Fibroblast of lung (primary cell): Measurements from ENCODE around the gene GNAZ. TPM values are rescaled to one million over a fixed set of nuclear protein-coding genes. Genes with fewer than 3 reads are reported as not detected.

ENCODE experiments used
- DNase-seq, 2 donors: peaks; one replicate each; pipeline versions ENCODE4 v3.0.0 to v3.0.0-alpha.2; 2010; ENCODE audit warnings: low read depth in 2 of 2
- H2AFZ ChIP-seq: 2 replicates; pipeline ENCODE4 v1.5.1; 2012; ENCODE audit warnings: low read length, control low read depth, inconsistent platforms
- H3K27ac ChIP-seq: 2 replicates; pipeline ENCODE4 v1.5.1; 2011; ENCODE audit warnings: low read length, control low read depth; ENCODE audit not compliant: insufficient read depth
- H3K27me3 ChIP-seq: 2 replicates; pipeline ENCODE4 v1.5.1; 2011; ENCODE audit warnings: mild to moderate bottlenecking, low read length; ENCODE audit not compliant: control insufficient read depth, insufficient read depth
- H3K36me3 ChIP-seq: 2 replicates; pipeline ENCODE4 v1.5.1; 2011; ENCODE audit warnings: low read length; ENCODE audit not compliant: control insufficient read depth, insufficient read depth
- H3K4me1 ChIP-seq: 2 replicates; pipeline ENCODE4 v1.5.1; 2011; ENCODE audit warnings: low read length; ENCODE audit not compliant: control insufficient read depth, insufficient read depth; ENCODE audit errors: extremely low read depth
- H3K4me2 ChIP-seq: 2 replicates; pipeline ENCODE4 v1.5.1; 2011; ENCODE audit warnings: low read length, control low read depth; ENCODE audit not compliant: insufficient read depth; ENCODE audit errors: extremely low read depth
- H3K4me3 ChIP-seq, 4 experiments: fragments of 200-600 bp in 1 of 4; sonication (generic) in 1 of 4; replicated peaks in 1 of 4; 2 replicates each; pipeline ENCODE4 v1.5.1; 2011 to 2016; ENCODE audit warnings: low read length in 4 of 4, low read depth in 3 of 4, mild to moderate bottlenecking in 3 of 4, control low read depth in 2 of 4, inconsistent platforms in 1 of 4, mixed read lengths in 1 of 4; ENCODE audit not compliant: insufficient read depth in 1 of 4; ENCODE audit errors: control extremely low read depth in 1 of 4
- H3K79me2 ChIP-seq: 2 replicates; pipeline ENCODE4 v1.5.1; 2012; ENCODE audit warnings: mild to moderate bottlenecking, low read length, inconsistent platforms; ENCODE audit not compliant: control insufficient read depth, insufficient read depth
- H3K9ac ChIP-seq: 2 replicates; pipeline ENCODE4 v1.5.1; 2011; ENCODE audit warnings: mild to moderate bottlenecking, low read length, control low read depth; ENCODE audit not compliant: insufficient read depth
- H3K9me3 ChIP-seq: 2 replicates; pipeline ENCODE4 v1.5.1; 2012; ENCODE audit warnings: low read depth, low read length; ENCODE audit not compliant: control insufficient read depth, insufficient read depth
- H4K20me1 ChIP-seq: 2 replicates; pipeline ENCODE4 v1.5.1; 2011; ENCODE audit warnings: low read length; ENCODE audit not compliant: control insufficient read depth, insufficient read depth; ENCODE audit errors: extremely low read depth
- CTCF ChIP-seq, 2 donors: IDR thresholded peaks in 1 of 2; conservative IDR thresholded peaks in 1 of 2; 1 replicate in 1 of 2; 2 replicates in 1 of 2; pipeline ENCODE4 v1.5.1; 2011 to 2012; ENCODE audit warnings: low read length in 2 of 2, control low read depth in 1 of 2, inconsistent platforms in 1 of 2, low read depth in 1 of 2, mild to moderate bottlenecking in 1 of 2
- EZH2 ChIP-seq: IDR thresholded peaks from 2 replicates; pipeline ENCODE4 v1.5.1; 2012; ENCODE audit warnings: low read length, control low read depth, mild to moderate bottlenecking; ENCODE audit errors: missing control alignments
- polyA plus RNA-seq, 2 donors: library from polyadenylated mRNA; depleted of rRNA in 1 of 2; stranded (reverse) in 1 of 2; unstranded in 1 of 2; fragments of >200 nt; gene quantifications; 2 replicates each; pipeline ENCODE4 v1.2.1, GENCODE V29; 2011 to 2012; ENCODE audit warnings: missing spikeins in 1 of 2
- total RNA-seq: library from RNA; depleted of rRNA; stranded (reverse); fragments of >200 nt; gene quantifications from 2 replicates; pipeline ENCODE4 v1.2.1, GENCODE V29; 2014

GNAZ gene
- total and polyA plus RNA-seq, 2 donors (not counting 1 experiment from before 2014, with no cell fraction given), result 0.22 to 1.7 TPM

- Histone ChIP-seq H3K4me1 (no peaks in the 10 kb centered on the region), H2AFZ (no peak overlapping the region), H3K4me2 (no peak overlapping the region), H3K4me3 (no peak overlapping the region), H3K9ac (no peak overlapping the region), H3K9me3 (no peaks in the 10 kb centered on the region), H4K20me1 (no peaks in the 10 kb centered on the region), H3K79me2 (no peaks in the 10 kb centered on the region), H3K36me3 (peaks cover 1% of the 10 kb centered on the region), H3K27me3 (no peaks in the 10 kb centered on the region), H3K27ac (no peak overlapping the region)
- TF ChIP-seq EZH2, result no peak
- TF ChIP-seq CTCF (conservative IDR thresholded peaks at IDR 0.05 in 1 of 2, IDR thresholded peaks at IDR 0.05 in 1 of 2; ENCODE audit: low read depth in 1 of 2, low read length in 2 of 2), result no peak
- no peak for DNase-seq
Observed at GRCh38 chr22:23153994-23154393, 83.7 kb downstream of the GNAZ start.

GRCh38 chr22:23154461-23154860 is 84.1 kb downstream of the GNAZ start:
- H3K79me2 ChIP-seq, result no peaks in the 10 kb centered on the region
- TF ChIP-seq CTCF (conservative IDR thresholded peaks at IDR 0.05 in 1 of 2, IDR thresholded peaks at IDR 0.05 in 1 of 2; ENCODE audit: low read depth in 1 of 2, low read length in 2 of 2) (no peak), EZH2 (no peak)
- no peak for DNase-seq
- no peaks in the 10 kb centered on the region for H3K9me3 ChIP-seq
- no peak overlapping the region for H3K4me3 ChIP-seq
- H3K9ac ChIP-seq, result no peak overlapping the region
- H3K4me2 ChIP-seq, result no peak overlapping the region
- no peaks in the 10 kb centered on the region for H3K27me3 ChIP-seq
- H2AFZ ChIP-seq, result no peak overlapping the region
- no peaks in the 10 kb centered on the region for H4K20me1 ChIP-seq
- no peaks in the 10 kb centered on the region for H3K4me1 ChIP-seq
- H3K27ac ChIP-seq, result no peak overlapping the region
- peaks cover 1% of the 10 kb centered on the region for H3K36me3 ChIP-seq

- no peaks in the 10 kb centered on the region for H3K9me3 ChIP-seq
Observed at GRCh38 chr22:23155143-23155542, 84.8 kb downstream of the GNAZ start.

More at GRCh38 chr22:23155143-23155542, 84.8 kb downstream of the GNAZ start:
- no peak overlapping the region for H3K4me3 ChIP-seq
- no peak overlapping the region for H2AFZ ChIP-seq
- H3K36me3 ChIP-seq, result peaks cover 1% of the 10 kb centered on the region
- no peaks in the 10 kb centered on the region for H3K79me2 ChIP-seq
- H3K27me3 ChIP-seq, result no peaks in the 10 kb centered on the region
- no peak for DNase-seq
- no peak overlapping the region for H3K4me2 ChIP-seq
- TF ChIP-seq CTCF (conservative IDR thresholded peaks at IDR 0.05 in 1 of 2, IDR thresholded peaks at IDR 0.05 in 1 of 2; ENCODE audit: low read depth in 1 of 2, low read length in 2 of 2) (no peak), EZH2 (no peak)
- no peaks in the 10 kb centered on the region for H4K20me1 ChIP-seq
- no peak overlapping the region for H3K27ac ChIP-seq
- no peak overlapping the region for H3K9ac ChIP-seq
- no peaks in the 10 kb centered on the region for H3K4me1 ChIP-seq
